Measurements from ENCODE around the gene IDH2. TPM values are rescaled to one million over a fixed set of nuclear protein-coding genes. Genes with fewer than 3 reads are reported as not detected.

The IDH2 gene
- polyA plus RNA-seq, 1 donor from 2014 or later, result 84.7 TPM

- Histone ChIP-seq H3K9me3 (ENCODE audit: low read length) (no peaks in the 10 kb centered on the region), H3K79me2 (replicated peaks; ENCODE audit: insufficient read depth, low read length) (peaks cover 7% of the 10 kb centered on the region), H3K27ac (ENCODE audit: low read length) (peak overlapping the region; percentile 80), H3K9me2 (ENCODE audit: insufficient read depth, low read length) (no peaks in the 10 kb centered on the region), H2AFZ (ENCODE audit: low read depth, low read length) (no peak overlapping the region), H3K4me2 (ENCODE audit: low read length) (no peak overlapping the region), H3F3A (ENCODE audit: insufficient read depth, low read length, poor library complexity, severe bottlenecking) (no peaks in the 10 kb centered on the region), H4K20me1 (ENCODE audit: insufficient read depth) (no peaks in the 10 kb centered on the region), H3K4me3 (ENCODE audit: low read length) (peak overlapping the region; percentile 47), H3K9ac (ENCODE audit: low read length) (peak overlapping the region; percentile 45), H3K36me3 (ENCODE audit: insufficient read depth, low read length) (no peaks in the 10 kb centered on the region), H3K27me3 (ENCODE audit: insufficient read depth, low read depth, low read length) (no peaks in the 10 kb centered on the region)
- no peak for TF ChIP-seq TAF1 (IDR thresholded peaks at IDR 0.05; ENCODE audit: low read depth)
- TF ChIP-seq RAD21 (conservative IDR thresholded peaks at IDR 0.05), result peak; percentile 9
- TF ChIP-seq POLR2AphosphoS5 (IDR thresholded peaks at IDR 0.05), result peak; percentile 78
- TF ChIP-seq REST (IDR thresholded peaks at IDR 0.05; ENCODE audit: borderline replicate concordance), result peak; percentile 55
- peak; percentile 82 for TF ChIP-seq EP300 (conservative IDR thresholded peaks at IDR 0.05; ENCODE audit: poor library complexity, severe bottlenecking)
Observed at GRCh38 chr15:90044916-90045371, 57.3 kb downstream of the IDH2 start.

- H3K27ac ChIP-seq (ENCODE audit: low read length), result peak overlapping the region; percentile 80
Observed at GRCh38 chr15:90044191-90044590, 58.1 kb downstream of the IDH2 start.

More at GRCh38 chr15:90044191-90044590, 58.1 kb downstream of the IDH2 start:
- Histone ChIP-seq H2AFZ (ENCODE audit: low read depth, low read length) (no peak overlapping the region), H3K9ac (ENCODE audit: low read length) (peak overlapping the region; percentile 45), H4K20me1 (ENCODE audit: insufficient read depth) (no peaks in the 10 kb centered on the region), H3K79me2 (replicated peaks; ENCODE audit: insufficient read depth, low read length) (peaks cover 7% of the 10 kb centered on the region), H3K27me3 (ENCODE audit: insufficient read depth, low read depth, low read length) (no peaks in the 10 kb centered on the region), H3K9me3 (ENCODE audit: low read length) (no peaks in the 10 kb centered on the region), H3K4me3 (ENCODE audit: low read length) (peak overlapping the region; percentile 47), H3K4me2 (ENCODE audit: low read length) (no peak overlapping the region), H3K36me3 (ENCODE audit: insufficient read depth, low read length) (no peaks in the 10 kb centered on the region), H3K9me2 (ENCODE audit: insufficient read depth, low read length) (no peaks in the 10 kb centered on the region), H3F3A (ENCODE audit: insufficient read depth, low read length, poor library complexity, severe bottlenecking) (no peaks in the 10 kb centered on the region)
- TF ChIP-seq TAF1 (IDR thresholded peaks at IDR 0.05; ENCODE audit: low read depth) (no peak), CTCF (IDR thresholded peaks at IDR 0.05; ENCODE audit: poor library complexity, severe bottlenecking) (no peak), RAD21 (conservative IDR thresholded peaks at IDR 0.05) (no peak), MXI1 (conservative IDR thresholded peaks at IDR 0.05; ENCODE audit: poor library complexity, severe bottlenecking) (no peak), REST (IDR thresholded peaks at IDR 0.05; ENCODE audit: borderline replicate concordance) (no peak), EP300 (conservative IDR thresholded peaks at IDR 0.05; ENCODE audit: poor library complexity, severe bottlenecking) (no peak), SMC3 (conservative IDR thresholded peaks at IDR 0.05; ENCODE audit: poor library complexity) (no peak), POLR2AphosphoS5 (IDR thresholded peaks at IDR 0.05) (no peak), EZH2 (IDR thresholded peaks at IDR 0.05; ENCODE audit: borderline replicate concordance, insufficient read depth, low read length, poor library complexity, severe bottlenecking) (no peak)

Measured in neural cell (in vitro differentiated cells).